Activated gamma-delta T cell (primary cell): ENCODE results near the gene MS4A8.

Experiments
- DNase-seq: peaks from one replicate; lab custom pipeline; 2025; lab: John Stamatoyannopoulos, UW

MS4A8 gene

DNA sequence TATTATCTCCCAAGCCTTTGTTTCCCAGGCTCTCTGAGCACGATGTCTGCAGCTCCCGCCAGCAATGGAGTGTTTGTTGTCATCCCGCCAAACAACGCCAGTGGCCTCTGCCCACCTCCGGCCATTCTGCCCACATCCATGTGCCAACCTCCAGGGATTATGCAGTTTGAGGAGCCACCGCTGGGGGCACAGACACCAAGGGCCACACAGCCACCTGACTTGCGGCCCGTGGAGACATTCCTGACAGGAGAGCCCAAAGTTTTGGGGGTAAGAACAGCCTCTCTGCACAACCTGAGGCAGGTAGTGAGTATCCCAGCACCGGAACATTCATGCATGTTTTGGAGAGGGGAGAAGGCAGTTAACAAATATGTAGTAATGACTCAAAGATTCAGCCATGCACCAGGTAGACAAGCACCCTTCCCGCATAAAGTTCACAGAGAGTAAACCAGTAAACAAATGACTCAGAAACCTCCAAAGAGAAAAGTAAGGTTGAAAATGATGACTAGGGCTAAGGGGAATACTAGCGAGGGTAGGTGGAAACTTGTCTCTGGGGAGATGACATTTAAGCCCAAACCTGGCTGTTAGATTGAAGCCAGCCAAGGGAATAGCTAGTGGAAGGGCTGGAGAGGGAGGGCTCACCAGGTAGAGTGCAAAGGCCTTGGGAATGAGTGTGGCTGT, 64.4 kb downstream of the MS4A8 start:
- no peak for DNase-seq

DNA sequence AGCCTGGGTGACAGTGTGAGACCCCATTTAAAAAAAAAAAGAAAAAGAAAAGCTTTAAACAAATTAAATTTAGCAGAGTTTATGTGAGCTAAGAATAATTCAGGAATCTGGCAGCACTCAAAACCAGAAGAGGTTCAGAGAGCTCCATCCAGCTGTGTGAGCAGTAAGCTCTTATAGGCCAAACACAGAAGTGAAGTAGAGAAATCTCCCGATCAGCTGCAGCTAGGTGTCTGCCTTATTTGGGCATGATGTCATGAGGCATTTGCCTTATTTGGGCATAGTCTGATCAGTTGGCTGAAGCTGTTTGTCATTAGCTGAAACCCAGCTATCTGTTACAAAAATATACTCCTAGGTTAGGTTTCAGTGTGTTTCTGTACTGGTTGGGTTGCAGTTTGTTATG, 65.5 kb downstream of the MS4A8 start:
- DNase-seq, result no peak

- no peak for DNase-seq
Observed at GRCh38 chr11:60765355-60765754, 65.9 kb downstream of the MS4A8 start.
